ENCODE data around the gene RCAN3.
"Not testable (repeated sequence)": the region's sequence is repeated elsewhere in the genome, so short reads cannot be mapped to it uniquely, and the experiment has no call there.

The RCAN3 gene

DNA sequence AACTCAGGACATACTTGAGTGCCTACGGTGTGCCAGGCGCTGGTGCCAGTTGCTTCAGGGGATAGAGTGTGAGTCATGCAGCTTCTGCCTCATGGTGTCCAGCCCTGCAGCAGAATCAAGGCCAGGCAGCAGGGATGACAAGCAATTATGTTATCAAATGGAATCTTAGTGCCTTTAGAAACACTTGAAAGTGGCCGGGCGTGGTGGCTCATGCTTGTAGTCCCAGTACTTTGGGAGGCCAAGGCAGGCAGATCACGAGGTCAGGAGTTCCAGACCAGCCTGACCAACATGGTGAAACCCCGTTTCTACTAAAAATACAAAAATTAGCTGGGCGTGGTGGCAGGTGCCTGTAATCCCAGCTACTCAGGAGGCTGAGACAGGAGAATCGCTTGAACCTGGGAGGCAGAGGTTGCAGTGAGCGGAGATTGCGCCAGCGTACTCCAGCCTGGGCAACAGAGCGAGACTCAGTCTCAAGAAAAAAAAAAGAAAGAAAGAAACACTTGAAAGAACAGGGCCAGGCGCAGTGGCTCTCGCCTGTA lies 13.1 kb downstream of the RCAN3 start:
- DNase-seq = peak; percentile 85

DNA sequence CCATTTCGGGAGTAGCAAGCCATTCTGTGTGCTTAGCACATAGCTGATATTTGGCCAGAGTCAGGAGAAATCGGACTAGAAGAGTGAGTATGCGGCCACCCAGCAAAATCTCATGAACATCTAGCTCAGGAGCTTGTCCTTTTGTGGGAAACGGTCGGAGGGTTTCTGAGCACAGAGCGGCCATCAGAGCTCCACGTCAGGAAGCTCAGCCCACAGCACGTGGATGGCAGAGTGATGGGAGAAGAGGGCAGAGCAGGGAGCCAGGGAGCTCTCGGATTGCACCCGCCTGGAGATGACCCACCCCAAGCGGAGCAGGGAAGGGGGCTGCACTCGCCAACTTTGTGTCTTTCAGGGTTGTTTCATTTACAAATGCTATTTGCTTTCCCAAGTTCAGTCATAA lies 13.9 kb downstream of the RCAN3 start:
- DNase-seq = no peak

DNA sequence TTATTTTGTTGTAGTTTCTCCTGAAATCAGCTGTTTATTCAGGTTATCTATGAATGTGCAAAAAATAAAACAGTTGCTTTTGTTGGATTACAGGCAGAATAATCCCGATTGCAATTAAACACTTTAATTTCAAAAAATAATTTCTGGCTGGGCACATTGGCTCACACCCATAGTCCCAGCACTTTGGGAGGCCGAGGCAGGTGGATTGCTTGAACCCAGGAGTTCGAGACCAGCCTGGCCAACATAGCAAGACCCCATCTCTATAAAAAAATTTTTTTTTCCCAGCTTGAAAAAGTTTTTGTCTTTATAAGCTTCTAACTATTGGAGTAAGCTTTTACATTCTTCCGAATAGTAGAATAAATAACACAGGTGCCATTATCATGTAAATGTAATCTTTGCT lies 15.3 kb downstream of the RCAN3 start:
- no peak for DNase-seq

DNA sequence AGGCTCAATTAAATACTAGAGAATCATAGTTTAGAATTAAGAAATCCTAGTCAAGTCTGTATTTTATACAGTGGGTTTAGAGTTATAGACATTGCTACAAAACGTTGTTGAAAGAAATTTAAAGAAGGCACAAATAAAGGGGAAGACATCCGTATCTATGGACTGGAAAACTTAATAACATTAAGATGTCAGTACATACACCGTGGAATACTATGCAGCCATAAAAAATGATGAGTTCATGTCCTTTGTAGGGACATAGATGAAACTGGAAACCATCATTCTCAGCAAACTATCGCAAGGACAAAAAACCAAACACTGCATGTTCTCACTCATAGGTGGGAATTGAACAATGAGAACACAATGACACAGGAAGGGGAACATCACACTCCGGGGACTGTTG lies 17.6 kb downstream of the RCAN3 start:
- not testable (repeated sequence) for DNase-seq

DNA sequence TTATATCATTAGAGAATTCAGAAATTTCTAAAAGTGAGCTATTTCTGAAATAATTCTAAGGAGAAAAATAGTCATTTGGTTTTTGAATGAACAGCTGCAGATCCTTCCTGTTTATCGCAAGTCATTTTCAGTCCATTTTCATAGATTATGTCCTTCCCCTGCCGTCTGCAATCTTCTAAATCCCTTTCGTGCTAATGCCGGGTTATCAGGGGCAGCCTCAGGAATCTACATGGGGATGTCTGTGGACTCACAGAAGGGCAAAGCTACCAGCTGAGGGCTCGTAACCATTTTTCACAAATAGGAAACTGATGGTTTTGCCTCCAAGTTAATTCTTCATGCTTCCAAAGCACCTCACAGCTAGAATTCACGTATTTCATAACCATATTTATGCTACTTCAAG lies 23.0 kb downstream of the RCAN3 start:
- no peak for DNase-seq

DNA sequence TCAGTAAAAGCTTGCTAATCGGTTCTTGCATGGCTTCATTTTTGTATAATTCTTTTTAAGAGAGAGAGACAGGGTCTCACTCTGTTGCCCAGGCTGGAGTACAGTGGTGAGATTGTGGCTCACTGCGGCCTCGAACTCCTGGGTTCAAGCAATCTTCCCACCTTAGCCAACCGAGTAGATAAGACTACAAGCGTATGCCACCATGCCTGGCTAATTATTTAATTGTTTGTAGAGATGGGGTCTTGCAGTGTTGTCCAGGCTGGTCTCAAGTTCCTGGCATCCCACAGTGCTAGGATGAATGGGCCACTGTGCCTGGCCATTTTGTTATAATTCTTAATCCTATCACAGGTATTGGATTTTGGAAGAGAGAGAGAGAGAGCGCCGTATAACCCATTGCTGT lies 23.4 kb downstream of the RCAN3 start:
- DNase-seq = no peak

DNA sequence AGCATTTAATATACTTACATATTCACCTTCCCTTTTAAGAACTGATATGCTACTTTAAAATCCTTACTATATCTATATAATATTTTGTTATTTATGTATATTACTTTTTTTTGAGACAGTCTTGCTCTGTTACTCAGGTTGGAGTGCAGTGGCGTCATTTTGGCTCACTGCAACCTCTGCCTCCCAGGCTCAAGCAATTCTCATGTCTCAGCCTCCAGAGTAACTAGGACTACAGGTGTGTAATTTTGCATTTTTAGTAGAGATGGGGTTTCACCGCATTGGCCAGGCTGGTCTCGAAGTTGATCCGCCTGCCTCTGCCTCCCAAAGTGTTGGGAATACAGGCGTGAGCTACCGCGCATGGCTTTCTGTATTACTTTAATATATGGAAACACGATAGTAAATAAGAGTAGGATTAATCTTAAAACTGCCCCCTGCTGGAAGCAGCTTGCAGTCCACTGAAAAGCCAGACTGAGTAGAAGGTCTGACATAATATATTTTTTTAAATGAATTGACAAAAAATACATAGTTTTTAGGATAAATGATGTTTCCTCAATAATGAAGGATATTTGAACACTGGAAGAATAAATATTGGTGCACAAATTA lies 24.4 kb downstream of the RCAN3 start:
- DNase-seq = peak; percentile 18

DNA sequence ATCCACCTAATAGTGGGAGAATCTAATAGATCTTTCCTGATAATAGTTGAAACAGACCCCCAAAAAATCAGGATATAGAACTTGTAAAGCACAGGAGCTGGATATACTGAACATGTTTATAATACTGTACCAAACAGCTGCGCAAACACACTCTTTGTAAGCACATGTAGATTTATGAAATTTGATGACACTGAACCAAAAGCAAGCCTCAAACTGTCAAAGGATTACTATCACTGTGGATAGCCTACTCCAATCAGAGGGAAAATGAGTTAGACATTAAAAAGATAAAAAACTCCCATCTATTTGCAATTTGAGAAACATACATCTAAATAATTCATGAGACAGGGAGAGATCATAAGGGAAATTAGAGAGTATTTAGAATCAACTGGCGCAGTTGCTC lies 26.1 kb downstream of the RCAN3 start:
- no peak for DNase-seq

DNA sequence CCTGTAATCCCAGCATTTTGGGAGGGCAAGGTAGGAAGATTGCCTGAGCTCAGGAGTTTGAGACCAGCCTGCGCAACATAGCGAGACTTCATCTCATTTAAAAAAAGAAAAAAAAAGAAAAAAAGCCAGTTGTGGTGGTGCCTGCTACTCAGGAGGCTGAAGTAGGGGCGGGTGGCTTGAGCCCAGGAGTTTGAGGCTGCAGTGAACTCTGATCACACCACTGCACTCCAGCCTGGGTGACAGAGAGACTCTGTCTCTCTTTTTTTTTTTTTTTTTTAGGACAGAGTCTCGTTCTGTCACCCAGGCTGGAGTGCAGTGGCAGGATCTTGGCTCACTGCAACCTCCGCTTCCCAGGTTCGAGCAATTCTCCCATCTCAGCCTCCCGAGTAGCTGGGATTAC lies 26.7 kb downstream of the RCAN3 start:
- not testable (repeated sequence) for DNase-seq

DNA sequence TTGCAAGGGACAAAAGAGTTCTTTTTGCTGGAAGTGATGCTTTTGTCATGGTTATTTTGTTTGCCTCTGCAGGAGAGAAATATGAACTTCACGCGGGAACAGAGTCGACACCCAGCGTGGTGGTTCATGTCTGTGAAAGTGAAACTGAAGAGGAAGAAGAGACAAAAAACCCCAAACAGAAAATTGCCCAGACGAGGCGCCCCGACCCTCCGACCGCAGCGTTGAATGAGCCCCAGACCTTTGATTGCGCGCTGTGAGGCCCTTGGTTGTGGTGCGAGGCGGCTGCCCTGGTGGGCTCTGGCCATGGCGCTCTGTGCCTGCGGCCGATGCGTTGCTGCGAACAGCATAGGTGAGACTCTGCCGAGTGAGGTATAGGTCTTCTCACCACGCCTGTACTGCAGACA lies 32.4 kb downstream of the RCAN3 start:
- DNase-seq = no peak

DNA sequence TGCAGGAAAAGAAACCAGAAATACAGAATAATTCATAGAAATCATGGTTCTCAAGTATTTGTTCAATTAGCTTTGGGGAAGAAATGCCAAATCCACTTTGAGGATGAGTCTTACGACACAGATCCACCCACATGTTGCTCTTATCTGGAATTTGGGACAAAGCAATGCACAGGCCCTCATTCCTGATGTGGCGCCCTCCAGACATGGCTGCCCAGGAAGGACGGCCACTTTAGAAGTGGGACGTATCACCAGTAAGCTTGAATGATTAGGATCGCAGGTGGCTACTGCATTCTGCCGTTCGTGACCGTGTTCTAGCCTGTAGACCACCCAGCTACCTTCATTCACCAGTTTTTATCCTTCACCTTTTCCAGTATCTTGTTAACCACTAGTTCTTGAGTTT lies 33.1 kb downstream of the RCAN3 start:
- no peak for DNase-seq

DNA sequence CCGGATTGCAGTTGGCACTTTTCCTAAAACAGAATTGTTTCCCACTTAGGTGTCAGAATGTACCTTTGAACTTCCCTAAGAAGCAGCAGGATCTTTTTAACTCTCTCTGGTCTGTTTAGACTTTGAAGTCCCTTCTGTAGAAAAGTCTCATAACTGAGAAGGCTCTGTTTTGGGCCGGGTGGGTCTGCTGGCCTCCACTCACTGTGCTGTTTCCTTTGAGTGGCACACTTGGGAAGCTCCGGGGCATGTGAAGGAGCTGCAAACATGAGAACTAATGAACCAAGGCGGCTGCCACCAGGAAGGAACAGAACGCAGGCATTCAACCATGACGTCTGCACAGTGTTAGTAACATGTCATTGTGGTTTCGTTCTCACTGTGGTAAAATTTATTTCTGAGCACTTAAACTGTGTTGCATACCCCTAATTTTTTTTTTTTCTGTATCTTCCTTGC lies 33.8 kb downstream of the RCAN3 start:
- peak; percentile 31 for DNase-seq

DNA sequence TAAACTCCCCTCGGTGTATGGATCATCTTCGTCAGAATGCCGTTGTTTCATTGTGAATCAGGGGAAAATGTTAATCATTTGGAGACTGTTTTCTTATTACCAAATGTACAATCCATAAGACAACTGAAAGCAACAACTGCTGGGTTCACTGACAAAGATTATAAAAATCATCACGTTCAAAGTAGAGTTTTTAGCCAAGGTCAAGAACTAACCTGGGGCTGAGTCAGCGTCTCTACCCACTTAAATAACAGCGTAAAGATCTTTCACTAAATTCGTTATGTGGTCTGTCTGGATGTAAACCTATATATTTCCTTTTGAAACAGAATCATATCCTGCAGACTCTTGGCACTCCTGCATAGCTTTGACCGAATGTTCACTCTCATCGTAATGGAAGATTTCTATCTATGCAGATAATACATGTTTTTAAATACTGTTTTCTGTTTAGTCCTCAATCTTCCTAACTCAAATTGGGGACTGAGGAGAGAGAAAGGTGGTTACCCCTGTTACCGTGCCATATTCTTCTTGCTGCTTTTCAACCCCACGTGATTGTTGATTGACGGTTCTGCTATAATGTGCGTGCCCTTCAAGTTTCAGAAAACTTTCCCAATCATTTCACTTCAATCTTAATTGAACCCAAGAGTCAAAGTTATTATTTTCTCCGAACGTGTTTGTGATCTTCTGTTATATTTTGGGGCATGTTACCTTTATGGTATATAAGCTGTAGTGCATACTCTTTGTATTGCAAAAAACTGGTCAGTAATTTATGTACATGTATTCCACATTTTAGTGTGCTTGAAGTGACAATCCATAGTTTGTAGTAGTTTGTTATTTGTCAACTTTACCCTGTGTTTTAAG lies 37.6 kb downstream of the RCAN3 start:
- no peak for DNase-seq

DNA sequence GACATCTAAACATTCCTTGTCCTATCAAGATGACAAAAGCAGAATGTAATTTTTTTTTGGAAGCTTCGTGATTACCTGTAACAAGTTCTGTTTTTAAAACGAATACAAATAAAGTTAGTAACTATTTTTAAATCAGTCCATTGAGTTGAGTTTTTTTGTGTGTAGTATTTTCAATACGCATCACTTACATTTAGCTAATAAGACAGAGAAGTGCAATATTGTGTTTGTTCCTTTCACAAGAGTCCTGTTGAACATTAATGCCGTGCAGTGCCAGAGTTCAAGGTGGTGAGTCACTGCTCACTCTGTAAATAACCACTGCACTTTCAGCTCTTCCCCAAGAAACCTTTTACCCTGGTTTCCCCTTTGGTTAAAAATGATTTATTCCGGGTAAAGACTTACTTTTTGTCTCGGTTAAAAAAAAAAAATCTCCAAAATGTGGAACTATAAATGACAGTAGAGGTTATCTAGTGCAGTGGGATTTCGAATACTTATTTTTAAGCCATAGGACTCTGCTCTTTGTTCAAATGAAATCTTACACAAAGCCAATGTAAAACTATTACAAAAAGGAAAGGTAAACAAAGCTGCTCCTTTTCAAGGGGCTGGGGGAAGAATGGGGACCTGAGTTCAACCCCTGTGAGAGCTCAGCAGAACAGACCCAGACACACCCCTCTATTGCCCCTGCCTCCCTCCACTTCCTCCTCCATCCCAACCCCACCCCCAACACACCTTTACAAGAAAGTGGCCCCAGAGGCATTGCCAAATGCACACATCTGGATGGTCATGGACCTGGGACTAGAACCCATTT lies 38.5 kb downstream of the RCAN3 start:
- DNase-seq = peak; percentile 68

DNA sequence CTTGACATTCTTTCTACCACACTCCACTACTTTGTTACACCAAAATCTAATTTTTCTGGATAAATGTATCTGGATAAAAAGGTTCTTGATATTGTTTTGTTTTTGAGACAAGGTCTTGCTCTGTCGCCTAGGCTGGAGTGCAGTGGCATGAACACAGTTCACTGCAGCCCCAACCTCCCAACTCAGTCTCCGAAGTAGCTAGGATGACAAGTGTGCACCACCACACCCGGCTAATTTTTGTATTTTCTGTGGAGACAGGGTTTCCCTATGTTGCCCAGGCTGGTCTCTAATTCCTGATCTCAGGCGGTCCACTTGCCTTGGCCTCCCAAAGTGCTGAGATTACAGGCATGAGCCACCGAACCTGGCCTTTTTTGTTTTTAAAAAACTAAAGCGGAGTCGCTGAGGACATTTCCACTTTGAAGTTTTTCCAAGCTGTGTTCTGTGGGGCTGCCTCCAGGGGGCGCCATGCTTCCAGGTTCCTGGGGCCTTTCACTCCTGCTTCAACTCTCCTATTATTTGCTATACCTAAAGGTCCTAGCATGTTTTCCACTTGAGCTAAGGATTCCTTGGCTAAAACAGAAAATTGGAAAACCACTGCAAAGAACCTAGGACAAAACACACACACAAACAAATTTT lies 39.2 kb downstream of the RCAN3 start:
- DNase-seq = no peak

DNA sequence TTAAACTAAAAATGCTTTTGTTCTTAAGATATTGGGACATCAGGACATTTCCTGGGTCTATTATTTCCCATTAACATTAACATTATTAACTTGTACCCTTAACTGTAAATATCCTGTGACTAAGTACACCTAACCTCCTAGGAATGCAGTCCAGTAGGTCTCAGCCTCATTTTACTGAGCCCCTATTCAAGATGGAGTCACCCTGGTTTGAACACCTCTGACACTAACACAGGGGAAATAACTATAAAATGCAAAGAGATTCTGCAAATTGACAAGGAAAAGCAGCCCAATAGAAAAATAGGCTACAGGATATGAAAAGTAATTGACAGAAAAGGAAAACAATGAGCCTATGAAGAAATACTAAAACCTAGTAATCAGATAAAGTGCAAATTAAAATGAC lies 41.6 kb downstream of the RCAN3 start:
- DNase-seq = peak; percentile 26

DNA sequence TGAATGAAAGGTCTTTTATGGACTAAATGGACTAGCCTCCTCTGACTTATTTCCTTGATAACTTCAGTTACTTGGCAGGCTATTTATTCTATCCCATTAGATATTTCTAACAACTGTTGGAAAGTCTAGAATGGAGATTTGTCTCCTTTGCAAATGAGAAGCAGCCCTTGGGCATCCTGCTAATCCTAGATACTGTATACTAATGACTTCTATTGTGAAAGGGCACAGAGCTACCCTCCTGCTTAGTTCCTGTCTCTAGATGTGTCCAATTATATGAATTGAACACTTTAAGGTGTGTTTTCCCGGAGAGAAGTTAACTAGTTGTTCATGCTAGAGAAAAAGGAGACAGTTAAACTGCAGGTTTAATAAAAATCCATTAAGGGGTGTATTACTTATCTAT lies 43.0 kb downstream of the RCAN3 start:
- no peak for DNase-seq

DNA sequence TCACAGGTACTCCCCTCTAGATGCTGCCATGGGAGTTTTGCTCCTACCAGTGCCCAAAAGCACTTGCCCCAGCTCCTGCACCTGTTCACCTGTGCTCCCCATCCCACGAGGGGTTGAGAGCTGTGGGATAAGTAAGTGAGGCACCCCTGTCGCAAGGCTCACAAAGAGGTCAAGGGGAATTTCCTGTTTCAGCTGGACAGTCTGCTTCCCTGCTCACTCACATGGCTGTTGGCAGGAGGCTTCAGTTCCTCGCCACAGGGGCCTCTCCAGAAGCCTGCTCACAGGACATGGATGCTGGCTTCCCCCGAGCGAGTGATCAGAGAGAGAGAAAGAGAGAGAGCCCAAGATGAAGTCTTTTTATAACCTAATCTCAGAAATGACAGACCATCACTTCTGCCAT lies 44.6 kb downstream of the RCAN3 start:
- no peak for DNase-seq

DNA sequence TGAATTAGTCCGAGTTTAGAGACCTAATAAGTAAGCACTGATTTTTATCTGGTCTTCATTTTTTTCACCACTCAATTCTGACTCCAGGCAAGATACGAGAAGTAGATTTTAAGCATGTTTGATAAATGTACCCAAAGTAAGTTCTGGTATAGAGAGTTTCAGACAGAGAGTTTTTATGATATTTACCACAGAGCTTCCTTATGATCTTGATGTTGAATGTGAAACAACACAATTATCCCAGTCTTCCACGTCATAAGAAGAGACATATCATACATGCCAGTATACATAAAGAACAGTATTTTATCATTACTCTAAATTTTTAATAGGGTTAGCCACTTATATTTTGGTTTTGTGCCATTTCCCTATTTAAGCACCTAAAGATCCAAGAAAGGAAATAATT lies 45.4 kb downstream of the RCAN3 start:
- no peak for DNase-seq

DNA sequence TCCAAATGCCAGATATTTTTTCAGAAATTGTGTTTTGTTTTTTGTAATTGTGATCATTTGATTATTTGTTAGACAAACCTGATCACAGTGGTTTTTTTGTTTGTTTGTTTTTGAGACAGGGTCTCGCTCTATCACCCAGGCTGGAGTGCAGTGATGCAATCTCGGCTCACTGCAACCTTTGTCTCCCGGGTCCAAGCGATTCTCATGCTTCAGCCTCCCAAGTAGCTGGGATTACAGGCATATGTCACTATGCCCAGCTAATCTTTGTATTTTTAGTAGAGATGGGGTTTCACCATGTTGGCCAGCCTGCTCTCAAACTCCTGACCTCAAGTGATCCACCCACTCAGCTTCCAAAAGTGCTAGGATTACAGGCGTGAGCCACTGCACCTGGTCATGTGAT lies 46.6 kb downstream of the RCAN3 start:
- DNase-seq = not testable (repeated sequence)

DNA sequence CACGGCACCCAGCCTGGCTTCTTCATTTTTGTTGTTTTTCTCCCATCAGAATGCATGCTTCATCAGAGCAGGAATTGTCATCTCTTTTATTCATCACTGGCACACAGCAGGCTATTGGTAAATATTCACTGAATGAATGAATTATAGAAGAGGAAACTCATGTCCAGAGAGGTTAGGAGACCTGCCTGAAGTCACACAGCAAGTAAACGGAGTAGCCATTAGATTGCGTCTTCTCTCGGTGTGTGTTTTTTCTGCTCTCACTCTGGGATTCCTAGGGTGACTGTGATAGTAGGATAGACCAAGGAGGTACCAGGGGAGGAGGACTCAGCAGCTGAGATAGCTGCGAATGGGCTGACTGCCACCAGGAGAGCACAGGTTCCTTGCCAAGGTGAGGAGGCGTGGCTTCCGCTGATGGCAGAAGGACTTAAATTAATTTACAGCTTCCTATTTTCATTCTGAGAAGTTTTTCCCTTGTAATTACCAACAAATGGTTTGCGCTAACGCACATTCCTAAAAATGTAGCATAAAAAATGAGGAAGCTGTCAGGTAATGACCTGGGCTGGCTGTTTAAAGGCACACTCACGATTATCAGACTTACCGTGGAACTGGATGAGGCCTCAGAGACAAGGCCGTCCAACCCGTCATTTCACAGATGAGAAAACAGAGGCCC lies 48.8 kb downstream of the RCAN3 start:
- DNase-seq = no peak

DNA sequence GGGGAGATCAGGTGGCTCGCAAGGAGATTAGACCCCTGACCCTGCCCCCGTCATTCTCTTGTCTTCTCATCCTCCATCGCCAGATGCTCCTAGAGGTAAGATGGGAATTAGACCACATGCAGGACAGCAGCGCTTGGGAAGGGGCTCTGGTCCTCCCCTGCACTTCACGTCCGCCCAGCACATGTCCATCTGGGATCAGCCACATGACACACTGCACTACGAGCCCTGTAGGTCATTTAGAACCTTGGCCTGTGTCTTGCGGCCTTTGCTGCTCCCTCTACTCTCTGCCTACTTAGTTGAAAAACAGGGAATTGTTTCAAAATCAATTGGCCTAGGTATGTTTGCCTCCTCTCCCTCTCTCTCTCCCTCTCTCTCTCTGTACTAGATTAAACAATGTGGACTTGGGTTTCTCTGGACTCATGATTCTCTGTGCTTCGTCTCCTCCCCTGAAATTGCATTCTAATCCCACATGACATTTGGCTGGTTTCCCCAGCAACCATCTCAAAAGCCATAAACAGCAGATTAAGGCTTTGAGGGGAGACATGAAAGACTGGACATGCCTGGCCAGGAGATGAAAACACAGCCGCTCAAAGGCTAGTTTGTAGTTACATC lies 49.4 kb downstream of the RCAN3 start:
- no peak for DNase-seq

Data from EL (cell line).